NCI-H2081 (cell line): ENCODE measurements around the gene SAT1.

Source experiments
- DNase-seq, 2 experiments: peaks; one replicate each; lab custom pipeline; 2025; lab: John Stamatoyannopoulos, UW

SAT1 gene

GRCh38 chrX:23810279-23810678 lies 27.3 kb downstream of the SAT1 start:
- no peak for DNase-seq

- DNase-seq = no peak
Measured at GRCh38 chrX:23811108-23811651, 28.2 kb downstream of the SAT1 start.

- no peak for DNase-seq
Measured at GRCh38 chrX:23811656-23812055, 28.7 kb downstream of the SAT1 start.

GRCh38 chrX:23813808-23814207 lies 30.8 kb downstream of the SAT1 start:
- no peak for DNase-seq

GRCh38 chrX:23815376-23815775 lies 32.4 kb downstream of the SAT1 start:
- no peak for DNase-seq

GRCh38 chrX:23816179-23816578 lies 33.2 kb downstream of the SAT1 start:
- no peak for DNase-seq

- no peak for DNase-seq
Measured at GRCh38 chrX:23817979-23818336, 35.0 kb downstream of the SAT1 start.

GRCh38 chrX:23819385-23820234 lies 36.6 kb downstream of the SAT1 start:
- DNase-seq = no peak

GRCh38 chrX:23820235-23820782 lies 37.3 kb downstream of the SAT1 start:
- no peak for DNase-seq

GRCh38 chrX:23821847-23822246 lies 38.9 kb downstream of the SAT1 start:
- no peak for DNase-seq

GRCh38 chrX:23822397-23822796 lies 39.4 kb downstream of the SAT1 start:
- peak; percentile 27 to 55 for DNase-seq

- DNase-seq = no peak
Measured at GRCh38 chrX:23822841-23823240, 39.9 kb downstream of the SAT1 start.

GRCh38 chrX:23825675-23826074 lies 42.7 kb downstream of the SAT1 start:
- DNase-seq = no peak

- DNase-seq = no peak
Measured at GRCh38 chrX:23826216-23826615, 43.2 kb downstream of the SAT1 start.

- no peak for DNase-seq
Measured at GRCh38 chrX:23826653-23827052, 43.7 kb downstream of the SAT1 start.

- no peak for DNase-seq
Measured at GRCh38 chrX:23828881-23829280, 45.9 kb downstream of the SAT1 start.

GRCh38 chrX:23832721-23833120 lies 49.7 kb downstream of the SAT1 start:
- DNase-seq = no peak
